ENCODE measurements around the gene HLA-DPA1.

The HLA-DPA1 gene

DNA sequence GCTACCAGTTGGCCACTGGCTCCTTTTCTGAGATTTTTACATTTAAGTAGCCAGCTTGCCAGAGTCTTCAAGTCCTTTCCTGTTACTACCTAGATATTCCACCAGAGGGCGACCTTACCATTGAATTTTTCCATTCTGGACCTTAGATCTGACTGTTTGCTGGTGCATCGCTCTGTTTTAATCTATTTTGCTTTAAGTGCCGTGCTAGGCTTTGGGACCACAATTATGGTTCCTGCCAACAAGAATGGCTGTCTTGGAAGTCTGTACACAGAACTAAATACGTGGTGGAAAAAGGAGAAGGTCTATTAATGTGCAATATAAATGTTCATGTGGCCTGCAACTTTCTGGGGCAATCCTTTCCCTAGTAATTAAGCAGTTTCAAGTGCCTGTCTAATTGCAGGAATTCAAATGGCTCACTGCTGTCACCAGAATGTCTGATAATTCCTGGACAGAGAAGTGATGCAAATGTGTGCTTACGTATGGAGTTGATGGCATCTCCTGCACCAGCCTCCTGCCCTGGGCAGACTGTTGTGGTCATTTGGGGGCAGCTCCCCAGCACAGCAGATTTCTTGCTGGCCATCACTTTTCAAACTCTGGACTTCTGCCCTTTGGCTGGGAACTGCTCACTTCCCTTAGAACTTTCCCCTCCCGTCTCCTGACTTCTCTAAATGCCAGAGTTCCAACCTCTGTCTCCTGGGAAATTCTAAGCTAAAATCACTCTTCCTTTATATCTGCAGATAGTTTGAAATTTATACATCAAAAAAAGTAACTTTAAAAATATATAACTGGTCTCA, 58.4 kb downstream of the HLA-DPA1 start:
- FAIRE-seq, result peak; percentile 63

Measured in endometrium (tissue), 2 donors.